Measurements from ENCODE around the gene TBC1D22A. TPM values are rescaled to one million over a fixed set of nuclear protein-coding genes. Genes with fewer than 3 reads are reported as not detected.

TBC1D22A gene
- polyA plus RNA-seq, 1 of the 3 experiments (the other 2 are of a cell fraction) = 16.5 TPM

DNA sequence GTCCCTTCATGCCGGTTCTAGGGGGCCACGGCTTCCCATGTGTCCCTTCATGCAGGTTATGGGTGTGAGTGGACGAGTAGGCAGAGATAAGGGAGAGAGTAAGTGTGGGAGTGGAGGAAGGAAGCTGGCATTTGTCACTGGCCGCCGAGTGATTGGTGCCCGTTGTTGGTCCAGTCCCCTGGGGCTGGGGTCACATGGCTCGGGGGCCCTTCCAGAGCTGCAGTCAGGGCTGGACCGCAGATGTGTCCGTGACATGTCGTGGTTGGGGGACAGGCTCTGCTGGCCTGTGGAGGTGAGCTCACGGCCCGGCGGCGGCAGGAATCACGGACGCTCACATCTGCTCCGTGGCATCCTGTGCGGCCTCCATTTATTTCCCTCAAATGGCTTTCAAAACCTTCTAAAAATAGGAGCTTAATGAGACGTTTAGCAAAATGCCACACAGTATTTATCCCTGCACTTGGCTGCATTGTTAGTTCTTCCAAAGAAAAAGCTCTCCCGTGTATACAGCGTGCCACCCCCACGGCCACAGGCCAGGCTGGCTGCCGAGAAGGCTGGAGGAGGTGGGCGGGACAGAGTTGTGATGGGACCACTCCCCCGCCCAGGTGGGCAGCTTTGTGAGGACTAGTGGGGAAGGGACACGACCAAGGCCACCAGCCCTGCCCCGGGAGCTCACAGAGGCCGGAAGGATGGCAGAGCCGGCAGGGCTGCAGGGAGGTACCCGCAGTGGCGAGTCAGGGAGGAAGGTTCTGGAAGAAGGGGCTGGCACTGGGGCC, 386.7 kb downstream of the TBC1D22A start:
- WGBS (ENCODE audit: low lambda C conversion rate) = 91% methylated on average over 31 of the region's 31 CpGs
- Histone ChIP-seq H3K4me3 (ENCODE audit: low read depth in 2 of 2, low read length in 1 of 2) (no peak overlapping the region), H3K27ac (ENCODE audit: low read depth in 2 of 2, low read length in 1 of 2) (no peak overlapping the region), H4K20me1 (ENCODE audit: insufficient read depth) (no peaks in the 10 kb centered on the region), H3K9ac (no peak overlapping the region), H3K9me2 (no peaks in the 10 kb centered on the region), H3F3A (replicated peaks; ENCODE audit: insufficient read depth) (no peaks in the 10 kb centered on the region), H3K36me3 (replicated peaks in 1 of 2; ENCODE audit: control insufficient read depth in 1 of 2, insufficient read depth in 2 of 2, low read length in 1 of 2) (no peaks in the 10 kb centered on the region), H3K27me3 (ENCODE audit: insufficient read depth) (no peaks in the 10 kb centered on the region), H2AFZ (ENCODE audit: low read depth) (no peak overlapping the region), H3K4me1 (ENCODE audit: control insufficient read depth in 1 of 2, insufficient read depth in 2 of 2, low read depth in 1 of 2, low read length in 1 of 2) (peaks cover 7 to 41% of the 10 kb centered on the region in 2 experiments; a peak in 3 of 4 replicates), H3K4me2 (no peak overlapping the region), H3K9me3 (no peaks in the 10 kb centered on the region), H3K79me2 (ENCODE audit: insufficient read depth) (no peaks in the 10 kb centered on the region)
- CTCF ChIA-PET = no interaction called here
- DNase-seq = no peak
- TF ChIP-seq, protein P1, sequence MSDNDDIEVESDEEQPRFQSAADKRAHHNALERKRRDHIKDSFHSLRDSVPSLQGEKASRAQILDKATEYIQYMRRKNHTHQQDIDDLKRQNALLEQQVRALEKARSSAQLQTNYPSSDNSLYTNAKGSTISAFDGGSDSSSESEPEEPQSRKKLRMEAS (IDR thresholded peaks at IDR 0.05; ENCODE audit: low read depth) = no peak
- TF ChIP-seq MEF2A (IDR thresholded peaks at IDR 0.05; ENCODE audit: borderline replicate concordance, low read depth) = no peak
- TF ChIP-seq, protein P2, sequence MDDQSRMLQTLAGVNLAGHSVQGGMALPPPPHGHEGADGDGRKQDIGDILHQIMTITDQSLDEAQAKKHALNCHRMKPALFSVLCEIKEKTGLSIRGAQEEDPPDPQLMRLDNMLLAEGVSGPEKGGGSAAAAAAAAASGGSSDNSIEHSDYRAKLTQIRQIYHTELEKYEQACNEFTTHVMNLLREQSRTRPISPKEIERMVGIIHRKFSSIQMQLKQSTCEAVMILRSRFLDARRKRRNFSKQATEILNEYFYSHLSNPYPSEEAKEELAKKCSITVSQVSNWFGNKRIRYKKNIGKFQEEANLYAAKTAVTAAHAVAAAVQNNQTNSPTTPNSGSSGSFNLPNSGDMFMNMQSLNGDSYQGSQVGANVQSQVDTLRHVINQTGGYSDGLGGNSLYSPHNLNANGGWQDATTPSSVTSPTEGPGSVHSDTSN (IDR thresholded peaks at IDR 0.05) = no peak
- TF ChIP-seq, protein P3, sequence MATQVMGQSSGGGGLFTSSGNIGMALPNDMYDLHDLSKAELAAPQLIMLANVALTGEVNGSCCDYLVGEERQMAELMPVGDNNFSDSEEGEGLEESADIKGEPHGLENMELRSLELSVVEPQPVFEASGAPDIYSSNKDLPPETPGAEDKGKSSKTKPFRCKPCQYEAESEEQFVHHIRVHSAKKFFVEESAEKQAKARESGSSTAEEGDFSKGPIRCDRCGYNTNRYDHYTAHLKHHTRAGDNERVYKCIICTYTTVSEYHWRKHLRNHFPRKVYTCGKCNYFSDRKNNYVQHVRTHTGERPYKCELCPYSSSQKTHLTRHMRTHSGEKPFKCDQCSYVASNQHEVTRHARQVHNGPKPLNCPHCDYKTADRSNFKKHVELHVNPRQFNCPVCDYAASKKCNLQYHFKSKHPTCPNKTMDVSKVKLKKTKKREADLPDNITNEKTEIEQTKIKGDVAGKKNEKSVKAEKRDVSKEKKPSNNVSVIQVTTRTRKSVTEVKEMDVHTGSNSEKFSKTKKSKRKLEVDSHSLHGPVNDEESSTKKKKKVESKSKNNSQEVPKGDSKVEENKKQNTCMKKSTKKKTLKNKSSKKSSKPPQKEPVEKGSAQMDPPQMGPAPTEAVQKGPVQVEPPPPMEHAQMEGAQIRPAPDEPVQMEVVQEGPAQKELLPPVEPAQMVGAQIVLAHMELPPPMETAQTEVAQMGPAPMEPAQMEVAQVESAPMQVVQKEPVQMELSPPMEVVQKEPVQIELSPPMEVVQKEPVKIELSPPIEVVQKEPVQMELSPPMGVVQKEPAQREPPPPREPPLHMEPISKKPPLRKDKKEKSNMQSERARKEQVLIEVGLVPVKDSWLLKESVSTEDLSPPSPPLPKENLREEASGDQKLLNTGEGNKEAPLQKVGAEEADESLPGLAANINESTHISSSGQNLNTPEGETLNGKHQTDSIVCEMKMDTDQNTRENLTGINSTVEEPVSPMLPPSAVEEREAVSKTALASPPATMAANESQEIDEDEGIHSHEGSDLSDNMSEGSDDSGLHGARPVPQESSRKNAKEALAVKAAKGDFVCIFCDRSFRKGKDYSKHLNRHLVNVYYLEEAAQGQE (IDR thresholded peaks at IDR 0.05; ENCODE audit: low read depth, low read length) = no peak
- POLR2A ChIA-PET = no interaction called here

DNA sequence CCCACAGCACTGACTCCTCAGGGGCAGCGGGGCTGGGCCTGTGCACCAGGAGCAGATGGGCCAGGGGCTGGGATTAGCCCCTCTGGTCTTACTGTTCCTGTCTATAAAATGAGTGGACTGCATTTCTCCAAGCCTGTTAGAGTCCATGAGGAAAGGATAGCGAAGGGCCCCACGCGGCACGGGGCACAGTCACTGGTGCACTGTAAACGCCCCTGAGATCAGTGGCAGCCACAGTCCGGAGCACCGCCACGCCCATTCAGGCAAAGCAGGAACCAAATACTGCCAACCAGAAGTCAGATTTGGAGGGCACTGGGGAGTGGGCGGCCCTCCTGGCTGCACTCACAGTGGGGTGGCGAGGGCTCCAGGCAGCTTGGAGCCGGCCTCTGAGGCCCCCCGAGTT, 387.5 kb downstream of the TBC1D22A start:
- Histone ChIP-seq H3K27ac (ENCODE audit: low read depth in 2 of 2, low read length in 1 of 2) (no peak overlapping the region), H3K36me3 (replicated peaks in 1 of 2; ENCODE audit: control insufficient read depth in 1 of 2, insufficient read depth in 2 of 2, low read length in 1 of 2) (no peaks in the 10 kb centered on the region), H3K4me2 (no peak overlapping the region), H3F3A (replicated peaks; ENCODE audit: insufficient read depth) (no peaks in the 10 kb centered on the region), H3K79me2 (ENCODE audit: insufficient read depth) (no peaks in the 10 kb centered on the region), H4K20me1 (ENCODE audit: insufficient read depth) (no peaks in the 10 kb centered on the region), H3K9me3 (no peaks in the 10 kb centered on the region), H3K4me3 (ENCODE audit: low read depth in 2 of 2, low read length in 1 of 2) (no peak overlapping the region), H2AFZ (ENCODE audit: low read depth) (no peak overlapping the region), H3K27me3 (ENCODE audit: insufficient read depth) (no peaks in the 10 kb centered on the region), H3K9ac (no peak overlapping the region), H3K4me1 (ENCODE audit: control insufficient read depth in 1 of 2, insufficient read depth in 2 of 2, low read depth in 1 of 2, low read length in 1 of 2) (peaks cover 7 to 47% of the 10 kb centered on the region in 2 experiments; a peak in 3 of 4 replicates), H3K9me2 (no peaks in the 10 kb centered on the region)
- DNase-seq = no peak
- ChIA-PET POLR2A (no interaction called here), CTCF (no interaction called here)
- no peak for TF ChIP-seq YY1 (IDR thresholded peaks at IDR 0.05; ENCODE audit: low read depth)
- TF ChIP-seq SMC3 (IDR thresholded peaks at IDR 0.05; ENCODE audit: low read depth, low read length) = no peak
- TF ChIP-seq, protein P3 (IDR thresholded peaks at IDR 0.05; ENCODE audit: low read depth, low read length) = no peak
- no peak for TF ChIP-seq RAD21 (IDR thresholded peaks at IDR 0.05; ENCODE audit: low read length)
- TF ChIP-seq POLR2AphosphoS5 (IDR thresholded peaks at IDR 0.05; ENCODE audit: low read depth, low read length) = no peak
- TF ChIP-seq TCF12 (IDR thresholded peaks at IDR 0.05) = no peak
- no peak for TF ChIP-seq GABPA (IDR thresholded peaks at IDR 0.05; ENCODE audit: low read depth)
- WGBS (ENCODE audit: low lambda C conversion rate) = 95% methylated on average over 9 of the region's 13 CpGs
